Lung microvascular endothelial cell (primary cell): Measurements from ENCODE around the gene CCL24. TPM values are rescaled to one million over a fixed set of nuclear protein-coding genes. Genes with fewer than 3 reads are reported as not detected.
"Not testable (repeated sequence)": the region's sequence is repeated elsewhere in the genome, so short reads cannot be mapped to it uniquely, and the experiment has no call there.

Experiments used
- DNase-seq, 2 donors: peaks; one replicate each; pipeline versions ENCODE4 v3.0.0 to v3.0.0-alpha.2; 2010; ENCODE audit warnings: low read depth in 2 of 2
- total RNA-seq: library from RNA; depleted of rRNA; stranded (reverse); fragments of >200 nt; gene quantifications from 2 replicates; pipeline ENCODE4 v1.2.1, GENCODE V29; 2014

The CCL24 gene
- total RNA-seq, 1 donor from 2014 or later: not detected

- no peak for DNase-seq
These were observed 6.1 kb upstream of the CCL24 start for GRCh38 chr7:75819711-75820110.

- no peak for DNase-seq
These were observed 4.9 kb upstream of the CCL24 start for GRCh38 chr7:75818472-75818871.

- no peak for DNase-seq
These were observed 3.5 kb upstream of the CCL24 start for GRCh38 chr7:75817116-75817515.

GRCh38 chr7:75815418-75816064 is 1.9 kb upstream of the CCL24 start:
- DNase-seq: no peak

- DNase-seq: peak in 1 of 2 donors; percentile 58
These were observed 871 bp upstream of the CCL24 start for GRCh38 chr7:75814407-75814947.

GRCh38 chr7:75813084-75813483 is 522 bp downstream of the CCL24 start:
- no peak for DNase-seq

- no peak for DNase-seq
These were observed 1.5 kb downstream of the CCL24 start for GRCh38 chr7:75811894-75812678.

GRCh38 chr7:75809396-75809795 is 4.2 kb downstream of the CCL24 start:
- no peak for DNase-seq

- DNase-seq: peak in 1 of 2 donors; percentile 9
These were observed 5.5 kb downstream of the CCL24 start for GRCh38 chr7:75808106-75808505.

GRCh38 chr7:75807452-75807851 is 6.2 kb downstream of the CCL24 start:
- no peak for DNase-seq

- no peak for DNase-seq
These were observed 6.9 kb downstream of the CCL24 start for GRCh38 chr7:75806560-75807307.

- no peak for DNase-seq
These were observed 8.9 kb downstream of the CCL24 start for GRCh38 chr7:75804705-75805104.

GRCh38 chr7:75804004-75804403 is 9.6 kb downstream of the CCL24 start:
- DNase-seq: no peak

GRCh38 chr7:75802552-75802821 is 11.1 kb downstream of the CCL24 start:
- no peak for DNase-seq

- no peak for DNase-seq
These were observed 14.8 kb downstream of the CCL24 start for GRCh38 chr7:75798770-75799169.

- no peak for DNase-seq
These were observed 17.2 kb downstream of the CCL24 start for GRCh38 chr7:75796420-75796819.

GRCh38 chr7:75795831-75796285 is 17.7 kb downstream of the CCL24 start:
- no peak for DNase-seq

- DNase-seq: no peak
These were observed 19.9 kb downstream of the CCL24 start for GRCh38 chr7:75793676-75794075.

GRCh38 chr7:75792567-75792966 is 21.0 kb downstream of the CCL24 start:
- not testable (repeated sequence) for DNase-seq

- no peak for DNase-seq
These were observed 24.2 kb downstream of the CCL24 start for GRCh38 chr7:75789361-75789924.

- DNase-seq: not testable (repeated sequence)
These were observed 25.3 kb downstream of the CCL24 start for GRCh38 chr7:75788154-75788847.
